DOHH2 (cell line): ENCODE results near the gene KCNJ6.

Source experiments
- H3F3A ChIP-seq: fragments of 200-600 bp; sonication (generic), shearing (Covaris generic); 2 replicates; pipeline ENCODE4 v1.6.0; 2016; ENCODE audit warnings: antibody characterized with exemption, mild to moderate bottlenecking; ENCODE audit not compliant: control insufficient read depth, insufficient read depth
- H3K27ac ChIP-seq: fragments of 200-600 bp; sonication (generic); 2 replicates; pipeline ENCODE4 v1.5.1; 2014; ENCODE audit warnings: low read depth, mild to moderate bottlenecking, low read length, moderate library complexity
- H3K27me3 ChIP-seq: fragments of 200-600 bp; sonication (generic); 2 replicates; pipeline ENCODE4 v1.6.1; 2014; ENCODE audit warnings: mild to moderate bottlenecking, low read length, mixed read lengths; ENCODE audit not compliant: control insufficient read depth
- H3K36me3 ChIP-seq: fragments of 200-600 bp; sonication (generic); 2 replicates; pipeline ENCODE4 v1.6.1; 2014; ENCODE audit warnings: mild to moderate bottlenecking, low read length, moderate library complexity, mixed read lengths; ENCODE audit not compliant: control insufficient read depth
- H3K4me1 ChIP-seq: fragments of 200-600 bp; sonication (generic); 2 replicates; pipeline ENCODE4 v1.6.1; 2014; ENCODE audit warnings: mild to moderate bottlenecking, low read length, mixed read lengths; ENCODE audit not compliant: control insufficient read depth
- H3K4me2 ChIP-seq: fragments of 200-600 bp; sonication (generic); 2 replicates; pipeline ENCODE4 v1.6.0; 2014; ENCODE audit warnings: mild to moderate bottlenecking, low read length, moderate library complexity
- H3K4me3 ChIP-seq: fragments of 200-600 bp; sonication (generic); 2 replicates; pipeline ENCODE4 v1.5.1; 2014; ENCODE audit warnings: mild to moderate bottlenecking, low read length, mixed read lengths
- H3K79me2 ChIP-seq: fragments of 200-600 bp; sonication (generic); 2 replicates; pipeline ENCODE4 v1.6.1; 2014; ENCODE audit warnings: mild to moderate bottlenecking, low read length, mixed read lengths; ENCODE audit not compliant: control insufficient read depth
- H3K9me2 ChIP-seq: fragments of 200-600 bp; sonication (generic); replicated peaks from 2 replicates; pipeline ENCODE4 v1.6.1; 2014; ENCODE audit warnings: mild to moderate bottlenecking, low read length, mixed read lengths; ENCODE audit not compliant: control insufficient read depth
- H3K9me3 ChIP-seq: fragments of 200-600 bp; sonication (generic); 2 replicates; pipeline ENCODE4 v1.6.1; 2014; ENCODE audit warnings: antibody characterized with exemption, low read length, mixed read lengths; ENCODE audit not compliant: control insufficient read depth, insufficient read depth
- H4K20me1 ChIP-seq: fragments of 200-600 bp; sonication (generic); 2 replicates; pipeline ENCODE4 v1.6.0; 2014; ENCODE audit warnings: low read depth, mild to moderate bottlenecking, antibody characterized with exemption, low read length, moderate library complexity; ENCODE audit not compliant: control insufficient read depth, insufficient read depth
- EZH2phosphoT487 ChIP-seq: fragments of 200-600 bp; sonication (generic); IDR thresholded peaks from 2 replicates; pipeline ENCODE4 v1.6.1; 2017; ENCODE audit warnings: borderline replicate concordance, mild to moderate bottlenecking, antibody characterized with exemption, low read length, moderate library complexity, mixed read lengths
- TF ChIP-seq, protein P1 (sequence below): fragments of 200-600 bp; sonication (generic); IDR thresholded peaks from one replicate; pipeline ENCODE4 v1.5.1; 2014; ENCODE audit warnings: antibody characterized with exemption, mild to moderate bottlenecking, low read depth, low read length; ENCODE audit not compliant: poor library complexity, severe bottlenecking

KCNJ6 gene

DNA sequence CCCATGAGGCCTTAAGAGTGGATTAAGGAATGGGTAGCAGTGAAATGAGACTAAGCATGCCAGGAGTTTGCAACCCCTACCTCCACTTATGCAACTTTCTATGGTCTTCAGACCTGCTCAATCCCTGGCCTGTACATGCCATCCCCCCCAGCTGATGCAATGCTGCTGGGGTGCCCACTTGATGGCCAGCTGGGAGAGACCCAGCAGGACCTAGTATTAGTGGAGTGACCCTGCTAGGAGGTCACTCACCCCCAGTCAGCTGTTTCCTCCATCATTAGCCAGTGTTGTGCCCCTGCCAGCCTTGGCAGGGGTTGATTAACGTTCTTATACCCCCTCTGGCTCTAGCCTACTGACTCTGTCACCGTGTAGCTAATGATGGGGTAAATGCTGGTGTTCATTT is 313.1 kb downstream of the KCNJ6 start:
- H4K20me1 ChIP-seq, result no peaks in the 10 kb centered on the region
- no peak overlapping the region for H3K4me3 ChIP-seq
- H3K4me1 ChIP-seq, result no peaks in the 10 kb centered on the region
- no peaks in the 10 kb centered on the region for H3K79me2 ChIP-seq
- H3F3A ChIP-seq, result no peaks in the 10 kb centered on the region
- no peak overlapping the region for H3K4me2 ChIP-seq
- H3K27me3 ChIP-seq, result no peaks in the 10 kb centered on the region
- H3K9me2 ChIP-seq, result no peaks in the 10 kb centered on the region
- H3K36me3 ChIP-seq, result no peaks in the 10 kb centered on the region
- TF ChIP-seq, protein P1, sequence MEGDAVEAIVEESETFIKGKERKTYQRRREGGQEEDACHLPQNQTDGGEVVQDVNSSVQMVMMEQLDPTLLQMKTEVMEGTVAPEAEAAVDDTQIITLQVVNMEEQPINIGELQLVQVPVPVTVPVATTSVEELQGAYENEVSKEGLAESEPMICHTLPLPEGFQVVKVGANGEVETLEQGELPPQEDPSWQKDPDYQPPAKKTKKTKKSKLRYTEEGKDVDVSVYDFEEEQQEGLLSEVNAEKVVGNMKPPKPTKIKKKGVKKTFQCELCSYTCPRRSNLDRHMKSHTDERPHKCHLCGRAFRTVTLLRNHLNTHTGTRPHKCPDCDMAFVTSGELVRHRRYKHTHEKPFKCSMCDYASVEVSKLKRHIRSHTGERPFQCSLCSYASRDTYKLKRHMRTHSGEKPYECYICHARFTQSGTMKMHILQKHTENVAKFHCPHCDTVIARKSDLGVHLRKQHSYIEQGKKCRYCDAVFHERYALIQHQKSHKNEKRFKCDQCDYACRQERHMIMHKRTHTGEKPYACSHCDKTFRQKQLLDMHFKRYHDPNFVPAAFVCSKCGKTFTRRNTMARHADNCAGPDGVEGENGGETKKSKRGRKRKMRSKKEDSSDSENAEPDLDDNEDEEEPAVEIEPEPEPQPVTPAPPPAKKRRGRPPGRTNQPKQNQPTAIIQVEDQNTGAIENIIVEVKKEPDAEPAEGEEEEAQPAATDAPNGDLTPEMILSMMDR, result no peak
- no peak for TF ChIP-seq EZH2phosphoT487
- H3K27ac ChIP-seq, result no peak overlapping the region
- H3K9me3 ChIP-seq, result no peaks in the 10 kb centered on the region

DNA sequence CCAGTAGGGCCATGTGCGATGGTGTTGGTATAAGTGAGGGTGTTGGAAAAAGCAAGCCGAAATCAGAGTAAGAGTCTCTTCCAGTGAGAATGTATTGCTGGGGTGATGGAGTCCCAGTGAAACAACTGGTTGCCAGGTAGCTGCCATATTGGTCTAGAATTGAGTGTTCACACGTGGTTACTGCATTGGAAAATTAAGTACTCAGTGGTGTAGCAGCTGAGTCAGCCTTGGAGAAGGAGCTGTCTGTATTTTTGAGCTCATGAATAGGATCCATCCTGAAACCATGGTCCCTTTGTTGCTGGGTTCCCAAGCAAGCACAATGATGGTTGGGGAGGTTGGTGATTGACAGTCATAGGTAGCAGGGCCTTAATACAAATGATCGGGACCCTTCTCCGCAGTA is 314.3 kb downstream of the KCNJ6 start:
- Histone ChIP-seq H3K36me3 (no peaks in the 10 kb centered on the region), H3K9me3 (no peaks in the 10 kb centered on the region), H4K20me1 (no peaks in the 10 kb centered on the region), H3K27ac (no peak overlapping the region), H3K79me2 (no peaks in the 10 kb centered on the region), H3K9me2 (no peaks in the 10 kb centered on the region), H3K27me3 (no peaks in the 10 kb centered on the region), H3K4me2 (no peak overlapping the region), H3F3A (no peaks in the 10 kb centered on the region), H3K4me1 (no peaks in the 10 kb centered on the region), H3K4me3 (no peak overlapping the region)
- no peak for TF ChIP-seq EZH2phosphoT487
- TF ChIP-seq, protein P1, result no peak

DNA sequence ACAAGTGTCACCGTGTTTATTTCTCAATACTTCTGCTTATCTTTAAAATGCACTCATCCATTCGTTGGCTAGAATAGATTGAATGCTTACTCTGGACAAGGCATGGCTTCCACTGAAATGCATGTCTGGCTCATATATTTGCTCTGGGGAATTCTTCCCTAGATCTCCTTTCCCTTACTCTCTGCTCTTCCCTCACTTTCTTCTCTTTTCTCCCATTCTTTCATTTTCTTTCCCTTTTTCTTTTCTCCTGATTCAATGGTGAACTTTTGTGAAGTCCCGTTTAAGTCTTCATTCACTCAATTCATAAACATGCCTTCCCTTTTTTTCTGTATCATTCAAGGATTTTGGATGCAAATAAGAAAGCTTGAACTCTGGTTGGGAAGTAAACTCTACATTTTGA is 315.2 kb downstream of the KCNJ6 start:
- no peaks in the 10 kb centered on the region for H3K27me3 ChIP-seq
- H3K9me3 ChIP-seq, result no peaks in the 10 kb centered on the region
- no peaks in the 10 kb centered on the region for H3F3A ChIP-seq
- H4K20me1 ChIP-seq, result no peaks in the 10 kb centered on the region
- H3K4me2 ChIP-seq, result no peak overlapping the region
- H3K4me3 ChIP-seq, result no peak overlapping the region
- no peak overlapping the region for H3K27ac ChIP-seq
- TF ChIP-seq, protein P1, result no peak
- no peak for TF ChIP-seq EZH2phosphoT487
- no peaks in the 10 kb centered on the region for H3K9me2 ChIP-seq
- no peaks in the 10 kb centered on the region for H3K79me2 ChIP-seq
- no peaks in the 10 kb centered on the region for H3K4me1 ChIP-seq
- H3K36me3 ChIP-seq, result no peaks in the 10 kb centered on the region

DNA sequence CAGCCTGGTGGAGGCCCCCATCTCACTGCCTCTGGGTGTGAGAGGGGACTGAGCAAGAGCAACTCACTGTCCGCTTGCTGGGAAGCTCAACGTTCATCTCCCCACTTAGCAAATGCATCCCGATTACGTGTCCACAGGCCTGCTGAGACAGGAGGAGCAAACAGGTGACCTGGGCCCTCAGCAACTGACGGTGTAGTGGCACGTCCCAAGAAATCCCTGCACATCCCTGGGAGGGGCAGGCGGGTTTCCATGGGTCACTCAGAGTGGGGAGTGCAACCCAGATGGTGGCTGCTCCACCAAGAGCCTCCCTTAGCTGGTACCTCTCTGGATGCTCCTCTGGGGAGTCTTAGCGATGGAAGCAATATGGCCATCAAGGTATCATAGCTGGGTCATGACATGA is 320.3 kb downstream of the KCNJ6 start:
- Histone ChIP-seq H3K27ac (no peak overlapping the region), H3K4me1 (no peaks in the 10 kb centered on the region), H3K79me2 (no peaks in the 10 kb centered on the region), H3K9me2 (no peaks in the 10 kb centered on the region), H3K4me3 (no peak overlapping the region), H3K9me3 (no peaks in the 10 kb centered on the region), H3K36me3 (no peaks in the 10 kb centered on the region), H3F3A (no peaks in the 10 kb centered on the region), H3K27me3 (no peaks in the 10 kb centered on the region), H3K4me2 (no peak overlapping the region), H4K20me1 (no peaks in the 10 kb centered on the region)
- TF ChIP-seq, protein P1, result no peak
- TF ChIP-seq EZH2phosphoT487, result no peak
